GM23338 (cell line): ENCODE results near the gene SPNS3. TPM values are rescaled to one million over a fixed set of nuclear protein-coding genes. Genes with fewer than 3 reads are reported as not detected.

Experiments used
- ATAC-seq: fragments of 200-7000 bp; cut with Tn5 transposase; 3 replicates; pipeline ENCODE4 v1.9.1; 2020
- DNase-seq: peaks from one replicate; pipeline ENCODE4 v3.0.0-alpha.2; 2015; ENCODE audit warnings: low spot score
- H2AFZ ChIP-seq: fragments of 200-600 bp; sonication (generic); 2 replicates; pipeline ENCODE4 v1.8.0; 2016; ENCODE audit warnings: antibody characterized with exemption, mild to moderate bottlenecking, moderate library complexity
- H3F3A ChIP-seq: fragments of 200-600 bp; sonication (generic); replicated peaks from 2 replicates; pipeline ENCODE4 v1.8.0; 2017; ENCODE audit warnings: antibody characterized with exemption, mixed run types, low read depth
- H3K27ac ChIP-seq: fragments of 200-600 bp; sonication (generic); 2 replicates; pipeline ENCODE4 v1.6.1; 2016; ENCODE audit warnings: low read depth
- H3K27me3 ChIP-seq: fragments of 200-600 bp; sonication (generic); 2 replicates; pipeline ENCODE4 v1.8.0; 2016; ENCODE audit warnings: mild to moderate bottlenecking, mixed run types, moderate library complexity; ENCODE audit not compliant: insufficient read depth
- H3K36me3 ChIP-seq: fragments of 200-600 bp; sonication (generic); 2 replicates; pipeline ENCODE4 v1.8.0; 2016; ENCODE audit warnings: mild to moderate bottlenecking; ENCODE audit not compliant: insufficient read depth
- H3K4me1 ChIP-seq: fragments of 200-600 bp; sonication (generic); 2 replicates; pipeline ENCODE4 v1.8.0; 2016; ENCODE audit warnings: mild to moderate bottlenecking, moderate library complexity; ENCODE audit not compliant: insufficient read depth
- H3K4me2 ChIP-seq: fragments of 200-600 bp; sonication (generic); 2 replicates; pipeline ENCODE4 v1.7.1; 2017; ENCODE audit warnings: mixed run types
- H3K4me3 ChIP-seq: fragments of 200-600 bp; sonication (generic); 2 replicates; pipeline ENCODE4 v1.6.1; 2016; ENCODE audit warnings: mixed run types
- H3K79me2 ChIP-seq: fragments of 200-600 bp; sonication (generic); replicated peaks from 2 replicates; pipeline ENCODE4 v1.8.0; 2017; ENCODE audit warnings: mild to moderate bottlenecking; ENCODE audit not compliant: insufficient read depth
- H3K9me2 ChIP-seq: fragments of 200-600 bp; sonication (generic); 2 replicates; pipeline ENCODE4 v1.8.0; 2017; ENCODE audit not compliant: insufficient read depth
- H4K20me1 ChIP-seq: fragments of 200-600 bp; sonication (generic); replicated peaks from 2 replicates; pipeline ENCODE4 v1.8.0; 2017; ENCODE audit warnings: mild to moderate bottlenecking; ENCODE audit not compliant: insufficient read depth
- H3K27ac Mint-ChIP-seq: 2 replicates; pipeline ENCODE4 v1.8.0; 2020; ENCODE audit warnings: inconsistent platforms, mild to moderate bottlenecking, moderate library complexity, mixed read lengths
- H3K27me3 Mint-ChIP-seq: 3 replicates; pipeline ENCODE4 v1.8.0; 2022; ENCODE audit warnings: low read depth, mild to moderate bottlenecking, moderate library complexity, mixed read lengths, inconsistent platforms; ENCODE audit not compliant: insufficient read depth, poor library complexity
- H3K36me3 Mint-ChIP-seq: 3 replicates; pipeline ENCODE4 v1.8.0; 2021; ENCODE audit warnings: low read depth, mild to moderate bottlenecking, inconsistent platforms, moderate library complexity, mixed read lengths
- H3K4me1 Mint-ChIP-seq: 3 replicates; pipeline ENCODE4 v1.8.0; 2020; ENCODE audit warnings: mild to moderate bottlenecking, inconsistent platforms, mixed read lengths
- H3K4me3 Mint-ChIP-seq: 3 replicates; pipeline ENCODE4 v1.8.0; 2021; ENCODE audit warnings: moderate library complexity, mild to moderate bottlenecking, inconsistent platforms, mixed read lengths
- H3K9me3 Mint-ChIP-seq: 3 replicates; pipeline ENCODE4 v1.8.0; 2020; ENCODE audit warnings: moderate library complexity, mild to moderate bottlenecking, inconsistent platforms, mixed read lengths
- CREB1 ChIP-seq: fragments of 250-450 bp; sonication (Bioruptor Pico); IDR thresholded peaks from 2 replicates; pipeline ENCODE4 v1.5.0; 2020; ENCODE audit warnings: low read depth, mild to moderate bottlenecking, moderate library complexity
- EZH2 ChIP-seq: fragments of 200-600 bp; sonication (generic); IDR thresholded peaks from one replicate; pipeline ENCODE4 v1.8.0; 2017; ENCODE audit warnings: antibody characterized with exemption, mild to moderate bottlenecking, low read depth; ENCODE audit not compliant: unreplicated experiment
- EZH2phosphoT487 ChIP-seq: fragments of 200-600 bp; sonication (generic); IDR thresholded peaks from one replicate; pipeline ENCODE4 v1.8.1; 2018; ENCODE audit warnings: antibody characterized with exemption; ENCODE audit not compliant: unreplicated experiment
- NANOG ChIP-seq: IDR thresholded peaks from 2 replicates; pipeline ENCODE4 v1.6.1; 2016; ENCODE audit warnings: antibody characterized with exemption, borderline replicate concordance
- POLR2AphosphoS5 ChIP-seq: IDR thresholded peaks from 2 replicates; pipeline ENCODE4 v1.6.1; 2016; ENCODE audit warnings: antibody characterized with exemption, low read depth
- STAT1 ChIP-seq: IDR thresholded peaks from one replicate; pipeline ENCODE4 v1.6.1; 2016; ENCODE audit warnings: antibody characterized with exemption; ENCODE audit not compliant: unreplicated experiment
- ZNF331 ChIP-seq: fragments of 250-450 bp; sonication (Bioruptor Pico); IDR thresholded peaks from 2 replicates; pipeline ENCODE4 v1.5.0; 2020; ENCODE audit warnings: low read depth, mild to moderate bottlenecking, moderate library complexity
- polyA plus RNA-seq: library from polyadenylated mRNA; unstranded; fragments of >200 nt; fragmentation: Nextera tagmentation; extraction: Ambion mirVana; gene quantifications from 2 replicates; pipeline ENCODE4 v1.2.1, GENCODE V29; 2016
- total RNA-seq: library from RNA; depleted of rRNA; stranded (reverse); fragments of >200 nt; shearing (Covaris generic); gene quantifications from 2 replicates; pipeline ENCODE4 v1.2.3, GENCODE V29; 2014
- TF ChIP-seq, protein P1 (sequence below): fragments of 250-450 bp; sonication (Bioruptor Pico); IDR thresholded peaks from 2 replicates; pipeline ENCODE4 v1.5.0; 2020; ENCODE audit warnings: mild to moderate bottlenecking, moderate library complexity
- TF ChIP-seq, protein P2 (sequence below): IDR thresholded peaks from 2 replicates; pipeline ENCODE4 v1.6.1; 2016; ENCODE audit warnings: antibody characterized with exemption

Gene SPNS3
- total and polyA plus RNA-seq, 2 experiments from 2014 or later, result not detected

DNA sequence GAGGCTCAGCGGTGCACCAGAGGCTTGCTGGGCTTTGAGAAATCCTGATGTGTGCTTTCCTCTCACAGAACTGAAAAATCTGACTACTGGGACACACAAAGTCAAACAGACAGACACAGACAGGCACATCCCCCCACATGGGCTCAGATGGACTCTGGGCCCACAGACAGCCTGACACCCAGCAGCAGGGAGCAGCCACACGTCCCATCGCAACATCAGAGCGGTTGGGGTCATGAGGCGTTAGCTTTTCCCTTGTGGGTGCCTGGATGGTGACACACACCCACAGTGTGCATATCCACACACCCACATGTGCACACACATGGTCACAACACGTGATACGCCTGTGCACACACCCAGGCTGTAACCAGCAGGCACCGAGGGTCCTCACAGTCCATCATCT lies 6.3 kb downstream of the SPNS3 start:
- ATAC-seq (no peak), DNase-seq (no peak)
- H3F3A ChIP-seq, result no peaks in the 10 kb centered on the region
- H3K36me3 ChIP-seq, result no peaks in the 10 kb centered on the region
- no peaks in the 10 kb centered on the region for H3K79me2 ChIP-seq
- H3K27me3 Mint-ChIP-seq, result peaks cover 11% of the 10 kb centered on the region
- no peaks in the 10 kb centered on the region for H3K27me3 ChIP-seq
- no peak overlapping the region for H3K27ac Mint-ChIP-seq
- no peaks in the 10 kb centered on the region for H3K9me2 ChIP-seq
- no peaks in the 10 kb centered on the region for H3K36me3 Mint-ChIP-seq
- H3K4me2 ChIP-seq, result no peak overlapping the region
- H3K4me3 Mint-ChIP-seq, result no peak overlapping the region
- H2AFZ ChIP-seq, result no peak overlapping the region
- H3K9me3 Mint-ChIP-seq, result no peaks in the 10 kb centered on the region
- no peaks in the 10 kb centered on the region for H4K20me1 ChIP-seq
- no peaks in the 10 kb centered on the region for H3K4me1 Mint-ChIP-seq
- H3K4me3 ChIP-seq, result no peak overlapping the region
- no peak overlapping the region for H3K27ac ChIP-seq
- no peaks in the 10 kb centered on the region for H3K4me1 ChIP-seq
- TF ChIP-seq, protein P1, sequence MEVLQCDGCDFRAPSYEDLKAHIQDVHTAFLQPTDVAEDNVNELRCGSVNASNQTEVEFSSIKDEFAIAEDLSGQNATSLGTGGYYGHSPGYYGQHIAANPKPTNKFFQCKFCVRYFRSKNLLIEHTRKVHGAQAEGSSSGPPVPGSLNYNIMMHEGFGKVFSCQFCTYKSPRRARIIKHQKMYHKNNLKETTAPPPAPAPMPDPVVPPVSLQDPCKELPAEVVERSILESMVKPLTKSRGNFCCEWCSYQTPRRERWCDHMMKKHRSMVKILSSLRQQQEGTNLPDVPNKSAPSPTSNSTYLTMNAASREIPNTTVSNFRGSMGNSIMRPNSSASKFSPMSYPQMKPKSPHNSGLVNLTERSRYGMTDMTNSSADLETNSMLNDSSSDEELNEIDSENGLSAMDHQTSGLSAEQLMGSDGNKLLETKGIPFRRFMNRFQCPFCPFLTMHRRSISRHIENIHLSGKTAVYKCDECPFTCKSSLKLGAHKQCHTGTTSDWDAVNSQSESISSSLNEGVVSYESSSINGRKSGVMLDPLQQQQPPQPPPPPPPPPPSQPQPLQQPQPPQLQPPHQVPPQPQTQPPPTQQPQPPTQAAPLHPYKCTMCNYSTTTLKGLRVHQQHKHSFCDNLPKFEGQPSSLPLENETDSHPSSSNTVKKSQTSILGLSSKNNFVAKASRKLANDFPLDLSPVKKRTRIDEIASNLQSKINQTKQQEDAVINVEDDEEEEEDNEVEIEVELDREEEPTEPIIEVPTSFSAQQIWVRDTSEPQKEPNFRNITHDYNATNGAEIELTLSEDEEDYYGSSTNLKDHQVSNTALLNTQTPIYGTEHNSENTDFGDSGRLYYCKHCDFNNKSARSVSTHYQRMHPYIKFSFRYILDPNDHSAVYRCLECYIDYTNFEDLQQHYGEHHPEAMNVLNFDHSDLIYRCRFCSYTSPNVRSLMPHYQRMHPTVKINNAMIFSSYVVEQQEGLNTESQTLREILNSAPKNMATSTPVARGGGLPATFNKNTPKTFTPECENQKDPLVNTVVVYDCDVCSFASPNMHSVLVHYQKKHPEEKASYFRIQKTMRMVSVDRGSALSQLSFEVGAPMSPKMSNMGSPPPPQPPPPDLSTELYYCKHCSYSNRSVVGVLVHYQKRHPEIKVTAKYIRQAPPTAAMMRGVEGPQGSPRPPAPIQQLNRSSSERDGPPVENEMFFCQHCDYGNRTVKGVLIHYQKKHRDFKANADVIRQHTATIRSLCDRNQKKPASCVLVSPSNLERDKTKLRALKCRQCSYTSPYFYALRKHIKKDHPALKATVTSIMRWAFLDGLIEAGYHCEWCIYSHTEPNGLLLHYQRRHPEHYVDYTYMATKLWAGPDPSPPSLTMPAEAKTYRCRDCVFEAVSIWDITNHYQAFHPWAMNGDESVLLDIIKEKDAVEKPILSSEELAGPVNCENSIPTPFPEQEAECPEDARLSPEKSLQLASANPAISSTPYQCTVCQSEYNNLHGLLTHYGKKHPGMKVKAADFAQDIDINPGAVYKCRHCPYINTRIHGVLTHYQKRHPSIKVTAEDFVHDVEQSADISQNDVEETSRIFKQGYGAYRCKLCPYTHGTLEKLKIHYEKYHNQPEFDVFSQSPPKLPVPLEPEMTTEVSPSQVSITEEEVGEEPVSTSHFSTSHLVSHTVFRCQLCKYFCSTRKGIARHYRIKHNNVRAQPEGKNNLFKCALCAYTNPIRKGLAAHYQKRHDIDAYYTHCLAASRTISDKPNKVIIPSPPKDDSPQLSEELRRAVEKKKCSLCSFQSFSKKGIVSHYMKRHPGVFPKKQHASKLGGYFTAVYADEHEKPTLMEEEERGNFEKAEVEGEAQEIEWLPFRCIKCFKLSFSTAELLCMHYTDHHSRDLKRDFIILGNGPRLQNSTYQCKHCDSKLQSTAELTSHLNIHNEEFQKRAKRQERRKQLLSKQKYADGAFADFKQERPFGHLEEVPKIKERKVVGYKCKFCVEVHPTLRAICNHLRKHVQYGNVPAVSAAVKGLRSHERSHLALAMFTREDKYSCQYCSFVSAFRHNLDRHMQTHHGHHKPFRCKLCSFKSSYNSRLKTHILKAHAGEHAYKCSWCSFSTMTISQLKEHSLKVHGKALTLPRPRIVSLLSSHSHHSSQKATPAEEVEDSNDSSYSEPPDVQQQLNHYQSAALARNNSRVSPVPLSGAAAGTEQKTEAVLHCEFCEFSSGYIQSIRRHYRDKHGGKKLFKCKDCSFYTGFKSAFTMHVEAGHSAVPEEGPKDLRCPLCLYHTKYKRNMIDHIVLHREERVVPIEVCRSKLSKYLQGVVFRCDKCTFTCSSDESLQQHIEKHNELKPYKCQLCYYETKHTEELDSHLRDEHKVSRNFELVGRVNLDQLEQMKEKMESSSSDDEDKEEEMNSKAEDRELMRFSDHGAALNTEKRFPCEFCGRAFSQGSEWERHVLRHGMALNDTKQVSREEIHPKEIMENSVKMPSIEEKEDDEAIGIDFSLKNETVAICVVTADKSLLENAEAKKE (CRISPR knock-in tag), result no peak
- TF ChIP-seq POLR2AphosphoS5 (no peak), ZNF331 (CRISPR knock-in tag) (no peak), STAT1 (no peak), EZH2 (no peak), NANOG (no peak), EZH2phosphoT487 (no peak), CREB1 (no peak)
- TF ChIP-seq, protein P2, sequence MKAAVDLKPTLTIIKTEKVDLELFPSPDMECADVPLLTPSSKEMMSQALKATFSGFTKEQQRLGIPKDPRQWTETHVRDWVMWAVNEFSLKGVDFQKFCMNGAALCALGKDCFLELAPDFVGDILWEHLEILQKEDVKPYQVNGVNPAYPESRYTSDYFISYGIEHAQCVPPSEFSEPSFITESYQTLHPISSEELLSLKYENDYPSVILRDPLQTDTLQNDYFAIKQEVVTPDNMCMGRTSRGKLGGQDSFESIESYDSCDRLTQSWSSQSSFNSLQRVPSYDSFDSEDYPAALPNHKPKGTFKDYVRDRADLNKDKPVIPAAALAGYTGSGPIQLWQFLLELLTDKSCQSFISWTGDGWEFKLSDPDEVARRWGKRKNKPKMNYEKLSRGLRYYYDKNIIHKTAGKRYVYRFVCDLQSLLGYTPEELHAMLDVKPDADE, result no peak
